Measurements from ENCODE around the gene CTDSP2.
"Not testable (repeated sequence)": the region's sequence is repeated elsewhere in the genome, so short reads cannot be mapped to it uniquely, and the experiment has no call there.

The CTDSP2 gene

GRCh38 chr12:57851552-57851951 is 5.0 kb upstream of the CTDSP2 start:
- Histone ChIP-seq H3K27ac (replicated peaks) (no peak overlapping the region), H3K27me3 (ENCODE audit: insufficient read depth, poor library complexity, severe bottlenecking) (peaks cover 5% of the 10 kb centered on the region), H3K4me3 (replicated peaks; ENCODE audit: insufficient read depth, low read length) (no peak overlapping the region)
- DNase-seq (ENCODE audit: low read depth in 1 of 2, low spot score in 1 of 2), result no peak
- no peak for TF ChIP-seq REST (IDR thresholded peaks at IDR 0.05; ENCODE audit: insufficient replicate concordance, low read depth)
- no peak for TF ChIP-seq SPI1 (IDR thresholded peaks at IDR 0.05; ENCODE audit: borderline replicate concordance, low read depth)
- TF ChIP-seq GABPA (IDR thresholded peaks at IDR 0.05; ENCODE audit: low read depth), result no peak
- TF ChIP-seq POLR2AphosphoS5 (IDR thresholded peaks at IDR 0.05; ENCODE audit: low read depth), result no peak
- no peak for TF ChIP-seq CTCF (IDR thresholded peaks at IDR 0.05; ENCODE audit: insufficient read depth, low read length)

- H3K27me3 ChIP-seq (ENCODE audit: insufficient read depth, poor library complexity, severe bottlenecking), result peaks cover 5% of the 10 kb centered on the region
- DNase-seq (ENCODE audit: low read depth in 1 of 2, low spot score in 1 of 2), result no peak
- no peak overlapping the region for H3K27ac ChIP-seq (replicated peaks)
- TF ChIP-seq GABPA (IDR thresholded peaks at IDR 0.05; ENCODE audit: low read depth), result no peak
- H3K4me3 ChIP-seq (replicated peaks; ENCODE audit: insufficient read depth, low read length), result no peak overlapping the region
Observed at GRCh38 chr12:57850854-57851430, 4.4 kb upstream of the CTDSP2 start.

- not testable (repeated sequence) for H3K27ac ChIP-seq (replicated peaks); DNase-seq (ENCODE audit: low read depth in 1 of 2, low spot score in 1 of 2); H3K4me3 ChIP-seq (replicated peaks; ENCODE audit: insufficient read depth, low read length); H3K27me3 ChIP-seq (ENCODE audit: insufficient read depth, poor library complexity, severe bottlenecking)
Observed at GRCh38 chr12:57849447-57849846, 2.9 kb upstream of the CTDSP2 start.

GRCh38 chr12:57849035-57849434 is 2.5 kb upstream of the CTDSP2 start:
- TF ChIP-seq POLR2AphosphoS5 (IDR thresholded peaks at IDR 0.05; ENCODE audit: low read depth) (no peak), REST (IDR thresholded peaks at IDR 0.05; ENCODE audit: insufficient replicate concordance, low read depth) (no peak), GABPA (IDR thresholded peaks at IDR 0.05; ENCODE audit: low read depth) (no peak), CTCF (IDR thresholded peaks at IDR 0.05; ENCODE audit: insufficient read depth, low read length) (no peak), SPI1 (IDR thresholded peaks at IDR 0.05; ENCODE audit: borderline replicate concordance, low read depth) (no peak)
- DNase-seq (ENCODE audit: low read depth in 1 of 2, low spot score in 1 of 2), result no peak
- Histone ChIP-seq H3K27ac (replicated peaks) (no peak overlapping the region), H3K27me3 (ENCODE audit: insufficient read depth, poor library complexity, severe bottlenecking) (peaks cover 5% of the 10 kb centered on the region), H3K4me3 (replicated peaks; ENCODE audit: insufficient read depth, low read length) (no peak overlapping the region)

GRCh38 chr12:57848208-57848607 is 1.7 kb upstream of the CTDSP2 start:
- no peak for DNase-seq (ENCODE audit: low read depth in 1 of 2, low spot score in 1 of 2)
- Histone ChIP-seq H3K27me3 (ENCODE audit: insufficient read depth, poor library complexity, severe bottlenecking) (peaks cover 5% of the 10 kb centered on the region), H3K4me3 (replicated peaks; ENCODE audit: insufficient read depth, low read length) (no peak overlapping the region), H3K27ac (replicated peaks) (no peak overlapping the region)
- TF ChIP-seq SPI1 (IDR thresholded peaks at IDR 0.05; ENCODE audit: borderline replicate concordance, low read depth) (no peak), POLR2AphosphoS5 (IDR thresholded peaks at IDR 0.05; ENCODE audit: low read depth) (no peak), CTCF (IDR thresholded peaks at IDR 0.05; ENCODE audit: insufficient read depth, low read length) (no peak), GABPA (IDR thresholded peaks at IDR 0.05; ENCODE audit: low read depth) (no peak), REST (IDR thresholded peaks at IDR 0.05; ENCODE audit: insufficient replicate concordance, low read depth) (no peak)
